ENCODE measurements around the gene CCDC77. TPM values are rescaled to one million over a fixed set of nuclear protein-coding genes. Genes with fewer than 3 reads are reported as not detected.

CCDC77 gene
- total and polyA plus RNA-seq, 8 donors: 0.58 to 7.3 (median 4.3) TPM

GRCh38 chr12:464484-465267 is 63.2 kb downstream of the CCDC77 start:
- H3K27me3 ChIP-seq: peaks cover 0 to 31% (median 11%) of the 10 kb centered on the region in 3 donors
- peak; percentile 71 to 75 for DNase-seq
- H3K27ac ChIP-seq: peak overlapping the region; percentile 74 to 87 (median 85)
- H3K9me3 ChIP-seq: no peaks in the 10 kb centered on the region
- TF ChIP-seq POLR2AphosphoS5 (IDR thresholded peaks at IDR 0.05): peak in 2 of 3 donors; percentile 85 to 90
- no peak for TF ChIP-seq POLR2A (IDR thresholded peaks at IDR 0.05)
- TF ChIP-seq, protein P1, sequence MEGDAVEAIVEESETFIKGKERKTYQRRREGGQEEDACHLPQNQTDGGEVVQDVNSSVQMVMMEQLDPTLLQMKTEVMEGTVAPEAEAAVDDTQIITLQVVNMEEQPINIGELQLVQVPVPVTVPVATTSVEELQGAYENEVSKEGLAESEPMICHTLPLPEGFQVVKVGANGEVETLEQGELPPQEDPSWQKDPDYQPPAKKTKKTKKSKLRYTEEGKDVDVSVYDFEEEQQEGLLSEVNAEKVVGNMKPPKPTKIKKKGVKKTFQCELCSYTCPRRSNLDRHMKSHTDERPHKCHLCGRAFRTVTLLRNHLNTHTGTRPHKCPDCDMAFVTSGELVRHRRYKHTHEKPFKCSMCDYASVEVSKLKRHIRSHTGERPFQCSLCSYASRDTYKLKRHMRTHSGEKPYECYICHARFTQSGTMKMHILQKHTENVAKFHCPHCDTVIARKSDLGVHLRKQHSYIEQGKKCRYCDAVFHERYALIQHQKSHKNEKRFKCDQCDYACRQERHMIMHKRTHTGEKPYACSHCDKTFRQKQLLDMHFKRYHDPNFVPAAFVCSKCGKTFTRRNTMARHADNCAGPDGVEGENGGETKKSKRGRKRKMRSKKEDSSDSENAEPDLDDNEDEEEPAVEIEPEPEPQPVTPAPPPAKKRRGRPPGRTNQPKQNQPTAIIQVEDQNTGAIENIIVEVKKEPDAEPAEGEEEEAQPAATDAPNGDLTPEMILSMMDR (IDR thresholded peaks at IDR 0.05): no peak
- no peak for TF ChIP-seq EP300 (IDR thresholded peaks at IDR 0.05)
- no peak overlapping the region for H3K4me3 ChIP-seq
- H3K36me3 ChIP-seq: no peaks in the 10 kb centered on the region
- H3K4me1 ChIP-seq: peaks cover 38 to 69% (median 50%) of the 10 kb centered on the region in 4 donors
- intact Hi-C loops (cut with DNase I; ENCODE audit: low total_unique reads): no loop called here
- 36 to 55% (median 50%) methylated on average over 16 of the region's 16 CpGs for WGBS, 5 donors

GRCh38 chr12:466039-466438 is 64.6 kb downstream of the CCDC77 start:
- Histone ChIP-seq H3K4me3 (peak overlapping the region in 1 of 4 donors; percentile 23), H3K4me1 (peaks cover 32 to 60% (median 42%) of the 10 kb centered on the region in 4 donors), H3K27me3 (peaks cover 0 to 18% (median 0%) of the 10 kb centered on the region in 3 donors), H3K36me3 (no peaks in the 10 kb centered on the region), H3K9me3 (no peaks in the 10 kb centered on the region), H3K27ac (peak overlapping the region; percentile 74 to 91 (median 85))
- DNase-seq: peak in 1 of 2 donors; percentile 81
- peak in 2 of 3 donors; percentile 35 to 65 for TF ChIP-seq POLR2AphosphoS5 (IDR thresholded peaks at IDR 0.05)
- no peak for TF ChIP-seq POLR2A (IDR thresholded peaks at IDR 0.05)
- TF ChIP-seq, protein P1 (IDR thresholded peaks at IDR 0.05): no peak
- TF ChIP-seq EP300 (IDR thresholded peaks at IDR 0.05): no peak
- intact Hi-C loops (cut with DNase I; ENCODE audit: low total_unique reads): no loop called here
- 33 to 50% (median 47%) methylated on average over 8 of the region's 8 CpGs for WGBS, 5 donors

GRCh38 chr12:466762-467161 is 65.3 kb downstream of the CCDC77 start:
- no peak overlapping the region for H3K4me3 ChIP-seq
- H3K27ac ChIP-seq: peak overlapping the region; percentile 42 to 87 (median 84)
- TF ChIP-seq POLR2A (IDR thresholded peaks at IDR 0.05) (no peak), EP300 (IDR thresholded peaks at IDR 0.05) (no peak)
- H3K9me3 ChIP-seq: no peaks in the 10 kb centered on the region
- peaks cover 0 to 11% (median 0%) of the 10 kb centered on the region in 3 donors for H3K27me3 ChIP-seq
- 69 to 81% (median 70%) methylated on average over 5 of the region's 5 CpGs for WGBS, 5 donors
- H3K4me1 ChIP-seq: peaks cover 25 to 54% (median 39%) of the 10 kb centered on the region in 4 donors
- no peaks in the 10 kb centered on the region for H3K36me3 ChIP-seq
- intact Hi-C loops (cut with DNase I; ENCODE audit: low total_unique reads): no loop called here
- DNase-seq: no peak

DNA sequence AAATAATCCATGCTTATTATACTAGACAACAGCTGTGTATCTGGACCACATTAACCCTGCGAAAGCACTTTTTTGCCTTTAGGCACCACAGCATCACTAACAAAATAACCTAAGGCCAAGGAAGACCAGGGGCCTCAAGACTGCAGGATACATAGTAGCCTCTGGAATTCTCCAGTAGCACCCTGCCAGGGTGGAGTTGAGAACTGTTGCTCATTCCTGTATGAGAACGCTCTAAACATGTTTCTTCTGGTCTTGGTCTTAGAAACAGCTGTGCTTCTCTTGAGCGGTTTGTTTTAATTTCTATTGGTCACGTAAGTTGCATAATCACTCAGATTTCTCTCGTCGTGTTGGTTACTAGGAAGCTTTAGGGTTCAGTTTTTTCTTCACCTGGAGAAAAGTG is 66.1 kb downstream of the CCDC77 start:
- H3K27me3 ChIP-seq: peaks cover 0 to 4% (median 0%) of the 10 kb centered on the region in 3 donors
- H3K4me3 ChIP-seq: no peak overlapping the region
- H3K9me3 ChIP-seq: no peaks in the 10 kb centered on the region
- no peak overlapping the region for H3K27ac ChIP-seq
- DNase-seq: no peak
- no peak for TF ChIP-seq POLR2A (IDR thresholded peaks at IDR 0.05)
- TF ChIP-seq, protein P1 (IDR thresholded peaks at IDR 0.05): no peak
- TF ChIP-seq EP300 (IDR thresholded peaks at IDR 0.05): no peak
- no peak for TF ChIP-seq POLR2AphosphoS5 (IDR thresholded peaks at IDR 0.05)
- WGBS, 5 donors: 77 to 95% (median 89%) methylated on average over 6 of the region's 6 CpGs
- peaks cover 17 to 46% (median 36%) of the 10 kb centered on the region in 4 donors for H3K4me1 ChIP-seq
- intact Hi-C loops (cut with DNase I; ENCODE audit: low total_unique reads): no loop called here
- no peaks in the 10 kb centered on the region for H3K36me3 ChIP-seq

All from stomach (tissue), 9 donors.